Endothelial cell of umbilical vein (primary cell): ENCODE data around the gene CCIN. TPM values are rescaled to one million over a fixed set of nuclear protein-coding genes. Genes with fewer than 3 reads are reported as not detected.

Experiments
- BruUV-seq: library from RNA; stranded (reverse); fragments of 400-500 nt; replicated peaks from 2 replicates; lab custom pipeline; 2021; lab: Mats Ljungman, UMichigan
- CTCF ChIA-PET: fragments of 300-600, 350-600 bp; sonication (Branson Sonifier 250); formaldehyde crosslinking; loops from one replicate; lab custom pipeline; 2021; ENCODE audit warnings: antibody characterized with exemption, inconsistent platforms; lab: Charles Lee
- POLR2A ChIA-PET: fragments of 300-600, 350-600 bp; sonication (Branson Sonifier 250); formaldehyde crosslinking; loops from one replicate; lab custom pipeline; 2021; ENCODE audit warnings: antibody characterized with exemption, inconsistent platforms; lab: Charles Lee
- DNase-seq: peaks from one replicate; pipeline ENCODE4 v3.0.0-alpha.2; 2011; ENCODE audit warnings: low read depth, low spot score
- FAIRE-seq: peaks from 2 replicates; lab custom pipeline; 2011; peaks lifted over from hg19 to GRCh38; lab: Jason Lieb, UNC
- H2AFZ ChIP-seq: 2 replicates; pipeline ENCODE4 v1.6.0; 2012; ENCODE audit warnings: low read depth, low read length, control low read depth, inconsistent platforms
- H3K27ac ChIP-seq: 2 replicates; pipeline ENCODE4 v1.5.1; 2011; ENCODE audit warnings: low read depth, mild to moderate bottlenecking, control low read depth, low read length, moderate library complexity; ENCODE audit not compliant: insufficient read depth
- H3K27me3 ChIP-seq, 2 experiments: 2 replicates each; pipeline versions ENCODE4 v1.6.0 to v1.6.1; 2011; ENCODE audit warnings: low read length in 2 of 2, mixed read lengths in 1 of 2; ENCODE audit not compliant: control insufficient read depth in 2 of 2, insufficient read depth in 2 of 2
- H3K36me3 ChIP-seq, 2 experiments: 2 replicates in 1 of 2; 3 replicates in 1 of 2; pipeline ENCODE4 v1.5.1; 2011; ENCODE audit warnings: low read length in 2 of 2, mild to moderate bottlenecking in 1 of 2, moderate library complexity in 1 of 2; ENCODE audit not compliant: control insufficient read depth in 2 of 2, insufficient read depth in 2 of 2; ENCODE audit errors: extremely low read depth in 1 of 2
- H3K4me1 ChIP-seq: 3 replicates; pipeline ENCODE4 v1.5.1; 2011; ENCODE audit warnings: mild to moderate bottlenecking, low read length; ENCODE audit not compliant: control insufficient read depth, insufficient read depth; ENCODE audit errors: extremely low read depth
- H3K4me2 ChIP-seq: 2 replicates; pipeline ENCODE4 v1.6.1; 2011; ENCODE audit warnings: low read length, control low read depth, mixed read lengths; ENCODE audit not compliant: insufficient read depth
- H3K4me3 ChIP-seq, 3 experiments: fragments of 200-600 bp in 1 of 3; sonication (generic), shearing (Covaris generic) in 1 of 3; replicated peaks in 1 of 3; 2 replicates each; pipeline ENCODE4 v1.5.1; 2011 to 2016; ENCODE audit warnings: control low read depth in 3 of 3, low read length in 3 of 3, mild to moderate bottlenecking in 2 of 3, inconsistent platforms in 1 of 3, low read depth in 1 of 3, moderate library complexity in 1 of 3; ENCODE audit not compliant: insufficient read depth in 1 of 3
- H3K79me2 ChIP-seq: 2 replicates; pipeline ENCODE4 v1.6.0; 2012; ENCODE audit warnings: low read length, inconsistent platforms; ENCODE audit not compliant: control insufficient read depth, insufficient read depth
- H3K9ac ChIP-seq: replicated peaks from 2 replicates; pipeline ENCODE3; 2011; ENCODE audit warnings: low read length, control low read depth; ENCODE audit not compliant: insufficient read depth; ENCODE audit errors: extremely low read depth
- H3K9me1 ChIP-seq: replicated peaks from 3 replicates; pipeline ENCODE4 v1.6.0; 2011; ENCODE audit warnings: mild to moderate bottlenecking, low read length; ENCODE audit not compliant: control insufficient read depth, insufficient read depth; ENCODE audit errors: extremely low read depth
- H3K9me3 ChIP-seq: replicated peaks from 2 replicates; pipeline ENCODE4 v1.5.1; 2012; ENCODE audit warnings: low read length, inconsistent platforms; ENCODE audit not compliant: control insufficient read depth, insufficient read depth
- H4K20me1 ChIP-seq: replicated peaks from 2 replicates; pipeline ENCODE3; 2011; ENCODE audit warnings: mild to moderate bottlenecking, low read length; ENCODE audit not compliant: control insufficient read depth, insufficient read depth; ENCODE audit errors: extremely low read depth
- CTCF ChIP-seq, 2 donors: IDR thresholded peaks; 1 replicate in 1 of 2; 2 replicates in 1 of 2; pipeline ENCODE4 v1.5.1; 2011; ENCODE audit warnings: low read length in 2 of 2, mild to moderate bottlenecking in 2 of 2, moderate library complexity in 2 of 2, control low read depth in 1 of 2, inconsistent platforms in 1 of 2, low read depth in 1 of 2; ENCODE audit not compliant: insufficient read depth in 1 of 2; ENCODE audit errors: extremely low read depth in 1 of 2
- EZH2 ChIP-seq: IDR thresholded peaks from 2 replicates; pipeline ENCODE4 v1.6.1; 2012; ENCODE audit warnings: borderline replicate concordance, low read depth, mild to moderate bottlenecking, moderate library complexity, low read length, inconsistent platforms; ENCODE audit not compliant: severe bottlenecking
- FOS ChIP-seq: IDR thresholded peaks from 2 replicates; pipeline ENCODE4 v1.6.1; 2011; ENCODE audit warnings: mild to moderate bottlenecking, low read length, moderate library complexity, borderline replicate concordance; ENCODE audit not compliant: insufficient read depth
- GATA2 ChIP-seq: IDR thresholded peaks from 2 replicates; pipeline ENCODE4 v1.7.0; 2011; ENCODE audit warnings: low read depth, mild to moderate bottlenecking, moderate library complexity, mixed read lengths, low read length; ENCODE audit not compliant: insufficient read length, insufficient read depth
- JUN ChIP-seq: IDR thresholded peaks from 2 replicates; pipeline ENCODE4 v1.6.1; 2011; ENCODE audit warnings: borderline replicate concordance, low read depth; ENCODE audit not compliant: insufficient read length, insufficient read depth
- MAX ChIP-seq: IDR thresholded peaks from 2 replicates; pipeline ENCODE4 v1.6.1; 2011; ENCODE audit not compliant: insufficient read depth, insufficient read length
- MYC ChIP-seq: IDR thresholded peaks from one replicate; pipeline ENCODE4 v1.6.1; 2011; ENCODE audit warnings: mild to moderate bottlenecking, low read depth, low read length
- POLR2A ChIP-seq: IDR thresholded peaks from 2 replicates; pipeline ENCODE4 v1.6.1; 2012; ENCODE audit warnings: low read depth, mild to moderate bottlenecking, control low read depth, low read length
- POLR2AphosphoS5 ChIP-seq: IDR thresholded peaks from 2 replicates; pipeline ENCODE4 v1.6.1; 2012; ENCODE audit warnings: low read depth, mild to moderate bottlenecking, control low read depth, low read length, moderate library complexity; ENCODE audit not compliant: insufficient read depth
- dilution Hi-C: fragments of 300-500 bp; cut with MboI; formaldehyde crosslinking; loops from one replicate; pipeline ENCODE4 v1.15.0; 2019; ENCODE audit warnings: low sequenced_read_pairs; ENCODE audit not compliant: extremely low pct_ligation_motif_present
- intact Hi-C: fragments of 100-400 bp; cut with micrococcal nuclease; formaldehyde crosslinking; loops from one replicate; pipeline ENCODE4 v1.10.0; 2022
- polyA plus RNA-seq, 4 experiments: library from polyadenylated mRNA; depleted of rRNA in 3 of 4; stranded (reverse) in 3 of 4; unstranded in 1 of 4; fragments of >200 nt; gene quantifications; 2 replicates each; pipeline versions ENCODE4 v1.2.1 to v1.2.3, GENCODE V29; 2011 to 2012; ENCODE audit warnings: missing spikeins in 1 of 4
- total RNA-seq: library from RNA; stranded (reverse); gene quantifications from 2 replicates; pipeline ENCODE4 v1.2.3, GENCODE V29; 2021

Gene CCIN
- total and polyA plus RNA-seq, 2 donors (not counting 3 experiments of a cell fraction or from before 2014, with no cell fraction given), result 0.22 to 1.2 TPM

GRCh38 chr9:36192196-36192595 lies 23.0 kb downstream of the CCIN start:
- Histone ChIP-seq H3K9ac (peak overlapping the region; percentile 96), H3K4me2 (peak overlapping the region; percentile 89), H3K36me3 (peaks cover 0 to 2% of the 10 kb centered on the region in 2 experiments), H3K9me3 (no peaks in the 10 kb centered on the region), H3K27ac (no peak overlapping the region), H3K9me1 (no peaks in the 10 kb centered on the region), H3K79me2 (peaks cover 61% of the 10 kb centered on the region), H4K20me1 (no peaks in the 10 kb centered on the region), H3K27me3 (no peaks in the 10 kb centered on the region), H2AFZ (no peak overlapping the region), H3K4me3 (peak overlapping the region; percentile 80 to 93 (median 90)), H3K4me1 (peaks cover 31% of the 10 kb centered on the region)
- dilution Hi-C loops (no loop called here), intact Hi-C loops (loop anchor here (5.0 kb wide), 1 partner anchor 135 kb away; no protein-coding TSS in a partner anchor)
- no peak for TF ChIP-seq EZH2
- no peak for TF ChIP-seq POLR2AphosphoS5
- TF ChIP-seq MYC, result no peak
- no peak for TF ChIP-seq FOS
- no peak for TF ChIP-seq GATA2
- no peak for TF ChIP-seq POLR2A
- no peak for TF ChIP-seq MAX
- TF ChIP-seq JUN, result no peak
- TF ChIP-seq CTCF (IDR thresholded peaks at IDR 0.05; ENCODE audit: extremely low read depth in 1 of 2, insufficient read depth in 1 of 2, low read depth in 1 of 2, low read length in 2 of 2), result no peak
- DNase-seq (peak; percentile 15), FAIRE-seq (peak; percentile 33)
- CTCF ChIA-PET, result interaction anchor here (1.1 to 4.3 kb wide), 5 partner anchors 9 to 136 kb away, joined by 3 to 23 read pairs (median 4); no protein-coding TSS in a partner anchor
- BruUV-seq, result no TSS peak
- POLR2A ChIA-PET, result no interaction called here
